B cell (primary cell): Measurements from ENCODE around the gene PLCZ1. TPM values are rescaled to one million over a fixed set of nuclear protein-coding genes. Genes with fewer than 3 reads are reported as not detected.

Source experiments
- ATAC-seq: fragments of 200-7000 bp; cut with Tn5 transposase; one replicate; pipeline ENCODE4 v1.10.0; 2021; ENCODE audit warnings: low read depth, mild to moderate bottlenecking, moderate number of reproducible peaks, moderate library complexity
- CTCF ChIA-PET: fragments of 350-600 bp; sonication (Branson Sonifier 250); formaldehyde crosslinking; loops from one replicate; lab custom pipeline; 2021; ENCODE audit warnings: antibody characterized with exemption, inconsistent platforms; lab: Charles Lee
- POLR2A ChIA-PET: fragments of 350-600 bp; sonication (Branson Sonifier 250); formaldehyde crosslinking; loops from one replicate; lab custom pipeline; 2021; ENCODE audit warnings: antibody characterized with exemption; lab: Charles Lee
- DNase-seq: peaks from one replicate; pipeline ENCODE4 v3.0.0; 2013
- H2AFZ ChIP-seq: 2 replicates; pipeline ENCODE4 v1.6.1; 2012; ENCODE audit warnings: mild to moderate bottlenecking, low read depth, low read length; ENCODE audit not compliant: insufficient read depth, poor library complexity, severe bottlenecking
- H3K27ac ChIP-seq, 2 donors: 1 replicate in 1 of 2; 2 replicates in 1 of 2; pipeline ENCODE4 v1.5.1; 2012 to 2013; ENCODE audit warnings: low read length in 2 of 2, mild to moderate bottlenecking in 2 of 2, moderate library complexity in 1 of 2
- H3K27me3 ChIP-seq, 4 experiments: fragments of 200-600 bp in 1 of 4; sonication (generic) in 1 of 4; replicated peaks in 1 of 4; 1 replicate in 2 of 4; 2 replicates in 2 of 4; pipeline versions ENCODE4 v1.6.1 to v1.7.0; 2013 to 2016; ENCODE audit warnings: low read length in 3 of 4, mild to moderate bottlenecking in 2 of 4, mixed read lengths in 1 of 4, moderate library complexity in 1 of 4; ENCODE audit not compliant: insufficient read depth in 4 of 4, control insufficient read depth in 3 of 4; ENCODE audit errors: control extremely low read depth in 1 of 4
- H3K36me3 ChIP-seq, 2 experiments: replicated peaks in 1 of 2; 1 replicate in 1 of 2; 2 replicates in 1 of 2; pipeline versions ENCODE4 v1.6.1 to v1.7.1; 2013; ENCODE audit warnings: low read length in 1 of 2; ENCODE audit not compliant: insufficient read depth in 2 of 2, control insufficient read depth in 1 of 2; ENCODE audit errors: control extremely low read depth in 1 of 2, extremely low read depth in 1 of 2
- H3K4me1 ChIP-seq, 2 donors: fragments of 200-600 bp in 1 of 2; sonication (generic) in 1 of 2; 1 replicate in 1 of 2; 2 replicates in 1 of 2; pipeline versions ENCODE4 v1.5.1 to v1.6.1; 2013 to 2017; ENCODE audit warnings: low read length in 2 of 2; ENCODE audit not compliant: control insufficient read depth in 2 of 2, insufficient read depth in 2 of 2
- H3K4me2 ChIP-seq: replicated peaks from 2 replicates; pipeline ENCODE3; 2012; ENCODE audit warnings: mild to moderate bottlenecking, low read depth, low read length; ENCODE audit not compliant: poor library complexity, severe bottlenecking
- H3K4me3 ChIP-seq, 5 experiments: fragments of 200-600 bp in 1 of 5; sonication (generic) in 1 of 5; 1 replicate in 3 of 5; 2 replicates in 2 of 5; pipeline versions ENCODE4 v1.5.1 to v1.7.0; 2011 to 2016; ENCODE audit warnings: low read length in 4 of 5, mild to moderate bottlenecking in 4 of 5, low read depth in 2 of 5, control low read depth in 1 of 5, moderate library complexity in 1 of 5; ENCODE audit not compliant: insufficient read depth in 1 of 5; ENCODE audit errors: control extremely low read depth in 1 of 5, extremely low read depth in 1 of 5
- H3K79me2 ChIP-seq: fragments of 200-600 bp; sonication (generic); one replicate; pipeline ENCODE4 v1.6.0; 2016; ENCODE audit warnings: low read length; ENCODE audit not compliant: control insufficient read depth, insufficient read depth
- H3K9ac ChIP-seq: fragments of 200-600 bp; sonication (generic); 2 replicates; pipeline ENCODE4 v1.6.1; 2017; ENCODE audit warnings: mild to moderate bottlenecking, low read length, moderate library complexity
- H3K9me3 ChIP-seq, 3 donors: one replicate each; pipeline versions ENCODE4 v1.6.1 to v1.7.1; 2013; ENCODE audit warnings: low read length in 2 of 3; ENCODE audit not compliant: control insufficient read depth in 2 of 3, insufficient read depth in 1 of 3; ENCODE audit errors: control extremely low read depth in 1 of 3
- H4K20me1 ChIP-seq: 2 replicates; pipeline ENCODE4 v1.6.0; 2012; ENCODE audit warnings: mild to moderate bottlenecking, low read length; ENCODE audit not compliant: insufficient read depth, control insufficient read depth, poor library complexity, severe bottlenecking
- H3K27ac Mint-ChIP-seq: one replicate; pipeline ENCODE4 v1.8.0; 2021; ENCODE audit warnings: mixed read lengths
- H3K27me3 Mint-ChIP-seq: one replicate; pipeline ENCODE4 v1.8.0; 2021; ENCODE audit warnings: mixed read lengths
- H3K4me1 Mint-ChIP-seq: one replicate; pipeline ENCODE4 v1.8.0; 2021; ENCODE audit warnings: mixed read lengths
- H3K4me3 Mint-ChIP-seq: one replicate; pipeline ENCODE4 v1.8.0; 2021; ENCODE audit warnings: mixed read lengths
- H3K9me3 Mint-ChIP-seq: one replicate; pipeline ENCODE4 v1.8.0; 2022; ENCODE audit warnings: mixed read lengths; ENCODE audit not compliant: insufficient read depth
- CTCF ChIP-seq: fragments of 200-600 bp; IDR thresholded peaks from one replicate; pipeline ENCODE4 v1.8.0; 2022; ENCODE audit warnings: antibody characterized with exemption, mild to moderate bottlenecking
- EZH2 ChIP-seq: IDR thresholded peaks from 2 replicates; pipeline ENCODE4 v1.6.1; 2012; ENCODE audit warnings: borderline replicate concordance, low read depth, mild to moderate bottlenecking, moderate library complexity, low read length; ENCODE audit not compliant: insufficient read depth, poor library complexity, severe bottlenecking
- WGBS: methylation state at CpG from one replicate; pipeline ENCODE4 v1.1.5; 2013; ENCODE audit warnings: missing lambda C conversion rate; ENCODE audit not compliant: insufficient coverage; 5-methylcytosine and 5-hydroxymethylcytosine counted together
- intact Hi-C: fragments of 100-400 bp; cut with micrococcal nuclease; formaldehyde crosslinking; loops from one replicate; pipeline ENCODE4 v1.10.0; 2022
- polyA plus RNA-seq: library from polyadenylated mRNA; depleted of rRNA; stranded (reverse); fragments of >200 nt; gene quantifications from 2 replicates; pipeline ENCODE4 v1.2.3, GENCODE V29; 2012
- total RNA-seq, 2 donors: library from RNA; stranded (reverse); fragments of 120-200 nt in 1 of 2; gene quantifications; 1 replicate in 1 of 2; 2 replicates in 1 of 2; pipeline versions ENCODE4 v1.2.3 to v1.2.4, GENCODE V29; 2013 to 2022

PLCZ1 gene
- total and polyA plus RNA-seq, 2 donors (not counting 1 experiment from before 2014, with no cell fraction given), result not detected

DNA sequence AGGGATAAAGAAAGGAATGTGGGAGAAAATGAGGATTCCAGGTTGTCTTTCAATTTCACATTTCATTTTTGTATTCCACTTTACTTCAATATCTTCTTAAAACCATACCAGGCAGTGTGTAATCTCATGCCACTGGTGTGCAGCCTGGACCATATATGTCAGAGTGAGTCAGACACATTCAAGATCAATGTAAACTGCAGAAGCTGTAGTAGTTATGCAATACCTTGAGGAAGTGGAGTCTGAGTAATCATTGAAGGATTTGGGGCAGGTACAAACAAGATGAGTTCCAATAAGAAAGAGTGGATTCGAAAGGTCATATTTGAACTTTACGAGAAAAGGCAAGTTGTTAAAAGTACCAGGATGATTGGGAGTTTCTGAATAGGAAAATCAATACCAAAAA lies 14.1 kb downstream of the PLCZ1 start:
- CTCF ChIA-PET, result no interaction called here
- POLR2A ChIA-PET, result no interaction called here
- Histone ChIP-seq H2AFZ (no peak overlapping the region), H3K9ac (no peak overlapping the region), H4K20me1 (no peaks in the 10 kb centered on the region), H3K79me2 (no peaks in the 10 kb centered on the region), H3K4me2 (no peak overlapping the region), H3K27ac (no peak overlapping the region), H3K4me1 (no peaks in the 10 kb centered on the region), H3K4me3 (no peak overlapping the region), H3K9me3 (no peaks in the 10 kb centered on the region), H3K27me3 (no peaks in the 10 kb centered on the region), H3K36me3 (no peaks in the 10 kb centered on the region)
- intact Hi-C loops, result no loop called here
- Mint-ChIP-seq H3K27me3 (no peaks in the 10 kb centered on the region), H3K4me1 (no peaks in the 10 kb centered on the region), H3K4me3 (no peak overlapping the region), H3K9me3 (peaks cover 2% of the 10 kb centered on the region), H3K27ac (no peak overlapping the region)
- no peak for TF ChIP-seq EZH2
- WGBS, result 100% methylated on average over 2 of the region's 2 CpGs
- ATAC-seq (no peak), DNase-seq (no peak)

DNA sequence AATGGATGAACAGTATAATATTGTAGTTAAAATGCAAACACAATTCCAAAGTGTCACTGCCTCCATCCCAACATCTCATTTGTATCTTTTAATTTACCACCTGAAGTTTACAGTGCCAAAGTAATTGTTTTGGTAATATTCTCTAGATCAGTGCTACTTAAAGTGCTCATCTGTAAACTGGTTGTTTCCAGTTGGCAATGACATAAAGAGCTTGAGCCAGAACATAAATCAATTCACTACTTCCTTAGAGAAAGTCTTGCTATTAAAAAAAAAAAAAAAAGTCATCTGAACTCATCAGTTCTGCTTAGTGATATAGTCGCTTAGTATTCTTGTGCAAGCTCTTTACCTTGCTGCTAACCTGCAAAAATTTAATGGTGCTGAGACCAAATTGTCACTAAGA lies 16.4 kb downstream of the PLCZ1 start:
- Mint-ChIP-seq H3K9me3 (peaks cover 9% of the 10 kb centered on the region), H3K4me3 (no peak overlapping the region), H3K27ac (no peak overlapping the region), H3K27me3 (no peaks in the 10 kb centered on the region), H3K4me1 (no peaks in the 10 kb centered on the region)
- Histone ChIP-seq H3K79me2 (no peaks in the 10 kb centered on the region), H4K20me1 (no peaks in the 10 kb centered on the region), H3K9ac (no peak overlapping the region), H3K27ac (no peak overlapping the region), H3K36me3 (no peaks in the 10 kb centered on the region), H2AFZ (no peak overlapping the region), H3K4me3 (no peak overlapping the region), H3K4me2 (no peak overlapping the region), H3K4me1 (no peaks in the 10 kb centered on the region), H3K27me3 (no peaks in the 10 kb centered on the region), H3K9me3 (no peaks in the 10 kb centered on the region)
- TF ChIP-seq CTCF (no peak), EZH2 (no peak)
- DNase-seq, result no peak
- ChIA-PET POLR2A (no interaction called here), CTCF (no interaction called here)
- intact Hi-C loops, result no loop called here
- no peak for ATAC-seq
- no CpG with 5 or more reads among the region's 1 CpG for WGBS
